HT-29 (cell line): ENCODE measurements around the gene FBXL15. TPM values are rescaled to one million over a fixed set of nuclear protein-coding genes. Genes with fewer than 3 reads are reported as not detected.
A peak's percentile ranks its signal among the peaks of the same experiment; 100 is the strongest.

Experiments used
- DNase-seq: peaks from one replicate; pipeline ENCODE4 v3.0.0-alpha.2; 2015; ENCODE audit warnings: low spot score
- total RNA-seq: library from RNA; depleted of rRNA; stranded (reverse); fragments of >200 nt; shearing (Covaris generic); gene quantifications from 2 replicates; pipeline ENCODE4 v1.2.3, GENCODE V29; 2014; rRNA removed

FBXL15 gene, protein sequence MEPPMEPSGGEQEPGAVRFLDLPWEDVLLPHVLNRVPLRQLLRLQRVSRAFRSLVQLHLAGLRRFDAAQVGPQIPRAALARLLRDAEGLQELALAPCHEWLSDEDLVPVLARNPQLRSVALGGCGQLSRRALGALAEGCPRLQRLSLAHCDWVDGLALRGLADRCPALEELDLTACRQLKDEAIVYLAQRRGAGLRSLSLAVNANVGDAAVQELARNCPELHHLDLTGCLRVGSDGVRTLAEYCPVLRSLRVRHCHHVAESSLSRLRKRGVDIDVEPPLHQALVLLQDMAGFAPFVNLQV
- 25.5 and 49.5 TPM in 2 replicates for total RNA-seq

DNA sequence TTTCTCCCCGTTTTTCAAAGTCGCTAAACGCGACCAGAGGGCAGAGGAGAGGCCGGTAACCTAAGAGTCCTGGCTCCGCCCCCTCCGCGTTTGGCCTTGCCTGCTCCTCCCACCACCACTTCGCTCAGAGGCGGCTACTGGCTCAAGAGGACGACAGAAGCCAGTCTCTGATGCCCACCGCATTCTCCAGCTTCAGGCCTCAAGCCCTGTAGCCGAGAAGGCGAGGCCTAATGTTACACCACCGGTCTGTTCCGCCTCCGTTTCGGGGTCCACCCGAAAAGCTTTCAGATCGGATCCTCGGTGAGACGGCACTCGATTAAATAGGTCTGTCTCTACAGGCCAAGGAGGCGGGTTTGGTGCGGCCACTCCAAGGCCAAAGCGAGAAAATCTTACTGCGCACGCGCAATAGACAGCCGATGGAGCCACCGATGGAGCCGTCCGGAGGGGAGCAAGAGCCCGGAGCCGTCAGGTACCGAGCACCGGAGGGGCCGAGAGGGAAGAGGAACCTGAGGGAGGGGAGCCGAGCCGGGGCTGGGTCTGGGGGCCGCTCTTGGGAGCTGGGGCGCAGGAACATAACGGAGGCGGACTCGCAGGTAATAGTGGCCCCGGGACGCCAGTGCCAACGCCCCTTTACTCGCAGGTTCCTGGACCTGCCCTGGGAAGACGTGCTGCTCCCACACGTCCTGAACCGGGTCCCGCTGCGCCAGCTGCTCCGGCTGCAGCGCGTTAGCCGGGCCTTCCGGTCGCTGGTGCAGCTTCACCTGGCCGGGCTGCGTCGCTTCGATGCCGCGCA, at the start of gene FBXL15:
Gene FBXL15, plus strand, starts transcription at position 123 of the 793 bp plus-strand sequence. Its CDS starts 294 bp downstream, at position 417.
- DNase-seq = peak; percentile 99

DNA sequence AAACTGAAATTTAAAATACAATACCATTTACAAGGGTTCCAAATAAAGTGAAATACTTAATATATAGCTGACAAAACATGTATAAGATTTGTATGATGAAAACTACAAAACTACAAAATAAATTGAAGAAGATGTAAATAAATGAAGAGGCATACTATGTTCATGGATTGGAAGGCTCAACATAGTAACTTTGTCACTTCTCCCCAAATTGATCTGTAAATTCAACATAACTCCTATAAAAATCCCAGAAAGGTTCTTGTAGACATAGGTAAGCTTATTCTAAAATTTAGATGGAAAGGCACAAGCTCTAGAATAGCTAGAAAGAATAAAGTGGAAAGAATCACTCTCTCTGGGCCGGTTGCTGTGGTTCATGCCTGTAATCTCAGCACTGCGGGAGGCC, 49.3 kb upstream of the FBXL15 start:
- no peak for DNase-seq

DNA sequence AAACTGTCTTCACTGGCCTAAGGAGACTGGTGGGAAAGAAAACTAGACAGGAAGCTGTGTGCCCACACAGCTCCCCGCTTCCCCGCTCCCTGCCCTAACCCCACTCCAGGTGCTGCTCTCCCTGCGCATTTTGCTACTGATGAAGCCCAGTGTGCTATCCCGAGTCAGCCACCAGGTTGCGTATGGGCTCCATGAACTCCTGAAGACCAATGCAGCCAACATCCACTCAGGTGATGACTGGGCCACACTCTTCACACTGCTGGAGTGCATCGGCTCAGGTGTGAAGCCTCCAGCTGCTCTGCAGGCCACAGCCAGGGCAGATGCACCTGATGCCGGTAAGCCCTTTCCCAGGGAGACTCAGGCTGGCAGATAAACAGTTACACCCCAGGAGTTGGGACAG, 45.4 kb upstream of the FBXL15 start:
- no peak for DNase-seq

DNA sequence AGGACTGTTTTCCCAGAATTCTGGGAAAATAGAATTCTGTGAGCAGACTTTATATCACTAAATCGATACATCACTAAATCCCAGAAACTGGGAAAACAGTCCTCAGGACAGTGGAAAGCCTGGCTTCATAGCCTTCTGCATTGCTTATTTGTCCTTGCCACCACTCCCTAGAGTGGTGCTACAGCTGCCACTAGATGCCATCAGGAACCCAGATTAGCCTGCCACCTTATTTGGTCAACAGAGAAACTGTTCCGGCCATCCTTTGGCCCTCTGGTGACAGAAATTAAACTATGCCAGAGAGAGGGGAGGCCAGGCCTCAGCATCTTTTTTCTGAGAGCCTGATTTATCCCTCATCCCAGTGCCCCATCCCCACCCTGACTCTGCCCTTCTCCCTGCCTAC, 44.8 kb upstream of the FBXL15 start:
- DNase-seq = no peak

DNA sequence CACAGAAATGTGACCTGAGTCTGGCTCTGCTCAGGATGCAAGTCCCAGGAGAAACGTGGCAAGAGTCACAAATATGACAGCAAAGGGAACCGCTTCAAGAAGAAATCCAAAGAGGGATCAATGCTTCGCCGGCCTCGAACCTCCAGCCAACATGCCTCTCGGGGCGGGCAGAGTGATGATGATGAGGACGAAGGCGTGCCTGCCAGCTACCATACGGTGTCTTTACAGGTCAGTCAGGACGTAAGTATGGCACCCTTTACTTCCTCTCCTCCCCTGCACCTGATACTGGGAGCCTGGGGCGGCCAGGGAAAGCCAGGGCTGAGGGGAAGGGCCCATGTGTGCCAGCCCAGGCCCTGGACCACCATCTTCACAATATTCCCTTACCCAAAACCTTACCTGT, 43.7 kb upstream of the FBXL15 start:
- no peak for DNase-seq

DNA sequence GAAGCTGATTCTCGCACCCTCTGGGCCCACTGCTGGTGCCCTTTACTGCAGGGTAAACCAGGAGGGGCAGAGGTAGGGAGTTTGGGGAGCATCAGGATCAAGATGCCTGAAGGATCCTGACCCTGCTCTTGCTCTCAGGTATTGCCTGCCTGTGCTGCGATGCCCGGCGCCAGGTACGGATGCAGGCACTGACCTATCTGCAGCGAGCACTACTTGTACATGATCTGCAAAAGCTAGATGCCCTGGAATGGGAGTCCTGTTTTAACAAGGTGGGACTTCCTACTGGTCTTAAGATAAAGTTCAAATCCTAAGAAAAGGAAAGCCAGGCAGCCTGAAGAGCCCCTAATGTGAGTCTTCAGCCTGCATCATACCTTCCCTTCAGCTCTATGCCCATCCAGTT, 41.3 kb upstream of the FBXL15 start:
- no peak for DNase-seq

DNA sequence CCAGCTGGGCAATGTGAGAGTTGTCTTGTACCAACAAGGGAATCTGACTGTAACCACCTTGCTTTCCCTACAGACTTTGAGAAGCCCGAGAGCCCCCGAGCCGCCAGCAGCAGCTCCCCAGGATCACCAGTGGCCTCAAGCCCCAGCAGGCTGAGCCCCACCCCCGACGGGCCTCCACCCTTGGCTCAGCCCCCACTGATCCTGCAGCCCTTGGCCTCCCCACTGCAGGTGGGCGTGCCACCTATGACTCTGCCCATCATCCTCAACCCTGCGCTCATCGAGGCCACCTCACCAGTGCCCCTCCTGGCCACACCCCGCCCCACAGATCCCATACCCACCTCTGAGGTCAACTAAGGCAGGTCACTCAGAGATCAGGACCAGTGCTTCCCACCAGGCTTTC, 38.7 kb upstream of the FBXL15 start:
- no peak for DNase-seq

DNA sequence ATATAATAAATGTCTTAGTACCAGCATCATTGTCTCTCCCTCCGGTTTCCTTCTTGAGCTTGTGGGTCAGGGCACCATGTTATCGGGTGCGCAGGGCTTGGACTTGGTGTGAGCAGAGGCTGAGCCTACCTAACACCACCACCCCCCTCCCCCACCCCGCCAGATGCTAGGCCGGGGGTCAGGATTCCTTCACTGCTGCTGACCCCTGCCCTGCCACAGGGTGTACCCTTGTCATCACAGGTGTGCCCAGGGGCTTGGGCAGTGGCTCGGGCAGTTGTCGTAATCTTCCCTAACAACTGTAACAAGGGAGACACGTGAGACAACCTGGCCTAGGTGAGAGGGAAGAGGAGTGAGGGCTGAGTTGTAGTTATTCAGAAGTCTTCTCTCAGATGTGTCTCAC, 37.8 kb upstream of the FBXL15 start:
- no peak for DNase-seq

DNA sequence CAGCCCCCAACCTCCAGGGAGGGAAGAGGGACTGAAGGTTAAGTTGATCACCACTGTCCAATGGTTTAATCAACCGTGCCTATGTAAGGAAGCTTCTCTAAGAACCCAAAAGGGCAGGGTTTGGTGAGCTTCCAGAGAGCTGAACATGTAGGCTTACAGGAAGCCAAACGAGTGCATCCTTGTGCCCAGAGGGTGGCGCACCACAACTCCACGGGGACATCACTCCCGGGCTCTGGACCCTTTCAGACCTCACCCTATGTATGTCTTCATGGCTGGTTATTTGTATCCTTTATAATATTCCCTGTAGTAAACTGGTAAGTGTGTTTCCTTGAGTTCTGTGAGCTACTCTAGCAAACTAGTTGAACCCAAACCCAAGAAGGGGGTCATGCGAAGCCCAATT, 36.6 kb upstream of the FBXL15 start:
- no peak for DNase-seq

DNA sequence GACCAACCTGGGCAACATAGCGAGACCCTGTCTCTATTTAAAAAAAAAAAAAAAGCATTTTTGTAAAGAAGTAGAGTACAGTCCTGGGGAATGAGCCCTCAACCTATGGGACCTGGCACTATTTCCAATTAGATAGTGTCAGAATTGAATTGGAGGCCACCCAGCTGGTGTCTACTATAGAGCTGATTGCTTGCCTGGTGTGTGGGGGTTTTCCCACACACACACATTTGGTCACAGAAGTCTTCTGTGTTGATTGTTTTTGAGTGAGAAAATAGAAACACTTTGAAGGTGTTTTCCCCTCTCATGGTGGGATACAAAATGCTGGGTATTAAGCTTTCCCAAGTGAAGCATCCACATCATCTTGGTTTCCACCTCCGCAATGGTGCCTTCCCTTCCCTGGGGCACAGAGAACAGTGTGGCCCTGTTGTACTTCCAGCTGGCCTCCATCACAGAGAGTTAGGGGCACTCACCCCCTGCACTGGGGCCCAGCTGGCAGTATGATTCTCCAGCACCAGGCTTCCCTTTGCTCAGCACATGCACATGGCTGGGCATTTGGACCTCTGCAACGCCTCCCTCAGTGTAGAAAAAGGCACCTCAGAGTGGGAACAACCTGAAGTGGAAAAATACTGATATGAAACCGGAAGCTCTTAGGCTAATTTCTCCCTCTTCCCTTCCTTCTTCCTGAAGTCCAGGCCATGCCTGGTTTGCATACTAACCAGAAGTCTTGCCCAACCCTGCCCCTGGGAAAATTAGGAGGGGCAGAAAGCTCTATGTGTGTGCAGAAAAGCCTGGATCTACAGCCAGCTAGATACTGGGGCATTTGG, 35.8 kb upstream of the FBXL15 start:
- peak; percentile 24 for DNase-seq

DNA sequence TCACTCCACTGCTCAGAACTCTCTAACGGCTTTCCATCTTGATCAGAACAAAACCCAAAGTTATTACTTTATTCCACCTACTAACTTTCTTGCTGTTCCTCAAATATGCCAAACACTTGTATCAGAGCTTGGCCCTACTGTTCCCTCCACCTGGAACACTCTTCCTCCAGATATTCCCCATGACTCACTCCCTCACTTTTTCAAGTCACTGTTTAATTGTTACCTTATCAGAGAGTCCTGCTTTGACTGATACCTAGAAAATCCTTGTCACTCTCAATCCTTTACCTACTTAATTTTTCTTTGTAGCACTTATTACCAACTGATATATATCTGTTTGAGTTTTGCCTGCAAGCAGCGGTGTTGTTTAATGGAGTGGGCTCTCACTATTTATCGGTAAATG, 30.7 kb upstream of the FBXL15 start:
- DNase-seq = no peak

DNA sequence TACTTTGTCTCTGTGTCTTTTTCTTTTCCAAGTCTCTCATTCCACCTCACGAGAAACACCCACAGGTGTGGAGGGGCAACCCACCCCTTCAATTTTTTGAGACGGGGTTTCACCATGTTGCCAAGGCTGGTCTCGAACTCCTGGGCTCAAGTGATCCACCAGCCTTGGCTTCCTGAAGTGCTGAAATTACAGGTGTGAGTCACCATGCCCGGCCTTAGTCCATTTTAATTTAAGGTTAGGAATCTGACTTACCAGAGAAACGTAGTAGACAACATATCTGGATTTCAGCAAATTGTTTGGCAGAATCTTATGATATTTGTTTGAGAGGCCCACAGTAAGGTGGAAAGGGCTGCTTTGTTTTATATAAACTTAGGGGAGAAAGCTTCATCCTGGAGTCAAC, 28.3 kb upstream of the FBXL15 start:
- DNase-seq = no peak

DNA sequence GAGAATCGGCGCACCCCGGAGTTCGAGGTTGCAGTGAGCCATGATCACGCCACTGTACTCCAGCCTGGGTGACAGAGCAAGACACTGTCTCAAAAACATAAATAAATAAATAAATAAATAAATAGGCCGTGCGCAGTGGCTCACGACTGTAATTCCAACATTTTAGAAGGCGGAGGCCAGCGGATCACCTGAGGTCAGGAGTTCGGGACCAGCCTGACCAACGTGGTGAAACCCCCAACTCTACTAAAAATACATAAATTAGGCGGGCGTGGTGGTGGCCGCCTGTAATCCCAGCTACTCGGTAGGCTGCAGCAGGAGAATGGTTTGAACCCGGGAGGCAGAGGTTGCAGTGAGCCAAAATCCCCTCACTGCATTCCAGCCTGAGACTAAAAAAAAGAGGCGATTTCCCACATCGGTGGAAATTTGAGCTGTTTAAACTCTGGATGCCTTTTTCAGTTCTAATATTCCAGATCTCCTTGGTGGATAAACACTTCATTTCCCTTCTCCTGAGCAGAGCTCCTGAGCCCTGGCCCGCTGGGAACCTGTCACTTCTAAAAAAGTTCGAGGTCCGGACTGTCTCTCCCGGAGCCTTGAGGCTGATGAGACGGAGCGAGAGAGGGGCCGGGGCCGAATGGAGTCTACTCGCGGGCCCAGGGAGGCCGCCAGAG, 27.1 kb upstream of the FBXL15 start:
- no peak for DNase-seq

DNA sequence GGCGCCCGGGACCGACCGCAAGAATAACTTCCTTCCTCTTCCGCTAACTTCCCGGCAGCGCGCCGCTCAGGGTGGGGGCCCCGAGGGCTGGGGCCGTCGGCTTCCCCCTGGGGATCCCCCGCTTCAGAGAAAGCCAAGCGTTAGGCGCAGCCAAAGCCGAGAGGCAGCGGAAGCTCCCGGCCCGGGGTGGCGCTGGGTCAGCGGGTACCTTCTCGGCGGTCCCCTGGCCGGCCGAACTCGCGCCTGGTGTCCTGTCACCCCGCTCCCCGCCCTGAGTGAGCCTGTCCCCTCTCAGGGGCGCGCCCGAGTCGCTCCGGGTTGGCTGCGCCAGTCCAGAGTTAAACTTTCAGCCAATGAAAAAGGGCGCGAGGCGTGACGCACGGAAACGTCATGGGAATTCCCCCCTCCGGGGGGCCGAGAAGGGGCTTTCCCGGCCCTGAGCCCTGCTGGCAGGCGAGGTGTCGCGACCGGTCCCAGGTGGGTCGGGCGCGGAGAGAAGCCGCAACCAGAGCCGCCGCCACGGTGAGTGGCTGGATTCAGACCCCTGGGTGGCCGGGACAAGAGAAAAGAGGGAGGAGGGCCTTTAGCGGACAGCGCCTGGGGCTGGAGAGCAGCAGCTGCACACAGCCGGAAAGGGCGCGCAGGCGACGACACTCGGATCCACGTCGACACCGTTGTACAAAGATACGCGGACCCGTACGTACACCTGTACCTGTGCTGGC, 26.4 kb upstream of the FBXL15 start:
- DNase-seq = peak; percentile 93

DNA sequence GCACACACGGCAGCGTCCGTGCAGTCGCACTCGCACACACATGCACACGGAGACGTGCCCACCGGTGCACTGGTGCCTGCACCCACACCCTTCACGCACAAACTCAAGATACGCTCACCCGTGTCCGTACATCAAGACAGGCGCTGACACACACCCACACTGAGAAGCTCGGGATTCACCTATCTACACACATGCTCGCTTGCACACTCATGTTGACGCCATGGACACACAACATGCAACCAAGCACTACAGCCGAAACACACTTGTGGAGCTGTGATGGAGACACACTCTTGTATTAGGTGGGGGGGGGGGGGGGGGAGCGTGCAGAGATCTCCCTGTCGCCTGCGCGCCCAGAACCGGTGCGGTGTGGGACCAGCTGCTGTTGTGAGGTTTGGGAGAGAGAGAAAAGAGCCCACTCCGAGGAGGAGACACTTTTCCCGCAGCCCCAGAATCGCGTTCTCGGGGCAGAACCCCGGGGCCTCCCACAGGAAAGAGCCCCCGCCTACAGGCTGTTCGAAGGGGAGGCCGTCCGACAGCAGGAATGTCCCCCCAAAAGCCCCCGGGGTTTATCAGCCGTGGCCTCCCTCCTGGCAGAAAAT, 25.7 kb upstream of the FBXL15 start:
- DNase-seq = no peak

DNA sequence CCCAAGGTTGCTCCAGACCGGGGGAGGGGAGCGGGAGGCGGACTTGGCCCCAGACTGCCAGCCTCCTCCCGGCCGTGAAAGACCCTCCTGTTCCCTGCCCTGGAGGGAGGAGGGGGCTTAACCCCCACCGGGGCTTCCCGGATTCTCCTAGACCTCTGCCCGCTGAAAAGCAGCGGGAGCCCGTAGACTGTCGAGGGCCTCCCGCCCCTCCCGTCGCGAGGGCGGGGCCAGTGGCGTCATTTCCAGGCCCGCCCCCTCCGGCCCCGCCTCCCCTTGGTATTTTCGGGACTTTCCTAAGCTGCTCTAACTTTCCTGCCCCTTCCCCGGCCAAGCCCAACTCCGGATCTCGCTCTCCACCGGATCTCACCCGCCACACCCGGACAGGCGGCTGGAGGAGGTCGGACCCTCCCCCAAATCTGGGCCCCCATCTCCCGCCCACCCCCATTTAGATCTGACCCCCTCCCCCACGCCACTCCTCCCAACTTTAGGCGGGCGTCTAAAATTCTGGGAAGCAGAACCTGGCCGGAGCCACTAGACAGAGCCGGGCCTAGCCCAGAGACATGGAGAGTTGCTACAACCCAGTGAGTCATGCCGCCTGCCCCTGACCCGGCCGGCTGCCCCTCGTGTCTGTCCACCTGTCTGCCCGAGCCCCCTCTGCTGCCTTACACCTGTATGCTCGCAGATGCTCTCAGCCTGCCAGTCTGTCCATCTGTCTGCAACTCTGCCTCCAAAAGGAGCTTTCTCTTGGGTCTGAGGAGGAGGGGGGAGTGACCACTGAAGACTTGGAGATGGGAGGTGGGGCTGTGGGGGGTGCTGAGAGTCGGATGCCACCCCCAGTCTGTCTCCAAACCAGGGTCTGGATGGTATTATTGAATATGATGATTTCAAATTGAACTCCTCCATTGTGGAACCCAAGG, 25.0 kb upstream of the FBXL15 start, which contains the start of gene NFKB2:
Gene NFKB2, plus strand, starts transcription at position 306 of the 917 bp plus-strand sequence. Its CDS starts 255 bp downstream, at position 561.
- peak; percentile 90 for DNase-seq

DNA sequence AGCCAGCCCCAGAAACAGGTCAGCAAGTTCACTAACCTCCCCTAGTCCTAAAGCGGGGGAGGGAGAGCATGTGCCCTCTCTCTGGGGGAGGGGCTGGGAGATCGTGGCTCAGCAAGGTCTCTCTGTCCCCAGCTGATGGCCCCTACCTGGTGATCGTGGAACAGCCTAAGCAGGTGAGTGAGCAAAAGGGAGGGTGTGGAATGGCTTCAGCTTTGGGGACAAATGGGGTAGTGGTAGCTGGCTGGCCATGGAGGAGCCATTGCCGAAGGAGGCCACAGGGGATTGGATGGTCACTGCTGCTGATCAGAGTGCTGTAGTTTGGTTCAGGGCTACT, 24.4 kb upstream of the FBXL15 start:
- DNase-seq = no peak

DNA sequence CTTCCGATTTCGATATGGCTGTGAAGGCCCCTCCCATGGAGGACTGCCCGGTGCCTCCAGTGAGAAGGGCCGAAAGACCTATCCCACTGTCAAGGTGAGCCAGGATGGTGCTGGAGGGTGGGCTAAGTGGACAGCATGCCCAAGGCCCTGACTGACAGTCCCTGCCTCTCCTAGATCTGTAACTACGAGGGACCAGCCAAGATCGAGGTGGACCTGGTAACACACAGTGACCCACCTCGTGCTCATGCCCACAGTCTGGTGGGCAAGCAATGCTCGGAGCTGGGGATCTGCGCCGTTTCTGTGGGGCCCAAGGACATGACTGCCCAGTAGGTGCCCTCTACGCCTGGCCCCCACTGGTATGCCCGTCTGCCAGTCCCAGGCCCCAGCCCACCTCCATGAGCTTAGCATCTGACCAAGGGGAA, 23.9 kb upstream of the FBXL15 start:
- DNase-seq = no peak
